MM.1S (cell line): ENCODE results near the gene ORAI2.
A peak's percentile ranks its signal among the peaks of the same experiment; 100 is the strongest.

Source experiments
- DNase-seq: peaks from one replicate; pipeline ENCODE4 v3.0.0-alpha.2; 2015
- H2AFZ ChIP-seq: fragments of 300-600 bp; sonication (generic); 2 replicates; pipeline ENCODE4 v1.6.0; 2016; ENCODE audit warnings: antibody characterized with exemption, low read length
- H3F3A ChIP-seq: fragments of 300-600 bp; sonication (generic); 2 replicates; pipeline ENCODE4 v1.6.1; 2016; ENCODE audit warnings: mild to moderate bottlenecking, antibody characterized with exemption, low read length, moderate library complexity, mixed read lengths; ENCODE audit not compliant: insufficient read depth
- H3K27ac ChIP-seq: fragments of 300-600 bp; sonication (generic); 2 replicates; pipeline ENCODE4 v1.5.1; 2016; ENCODE audit warnings: mild to moderate bottlenecking, low read length
- H3K27me3 ChIP-seq: fragments of 300-600 bp; sonication (generic); replicated peaks from 2 replicates; pipeline ENCODE4 v1.6.0; 2016; ENCODE audit warnings: low read length; ENCODE audit not compliant: insufficient read depth
- H3K36me3 ChIP-seq: fragments of 300-600 bp; sonication (generic); replicated peaks from 2 replicates; pipeline ENCODE4 v1.6.1; 2016; ENCODE audit warnings: mild to moderate bottlenecking, low read length, mixed read lengths; ENCODE audit not compliant: insufficient read depth
- H3K4me1 ChIP-seq: fragments of 300-600 bp; sonication (generic); 2 replicates; pipeline ENCODE4 v1.6.1; 2016; ENCODE audit warnings: low read length, mixed read lengths
- H3K4me2 ChIP-seq: fragments of 300-600 bp; sonication (generic); 2 replicates; pipeline ENCODE4 v1.6.0; 2016; ENCODE audit warnings: low read depth, low read length
- H3K4me3 ChIP-seq: fragments of 300-600 bp; sonication (generic); 2 replicates; pipeline ENCODE4 v1.5.1; 2016; ENCODE audit warnings: low read length, mixed read lengths
- H3K79me2 ChIP-seq: fragments of 300-600 bp; sonication (generic); 2 replicates; pipeline ENCODE4 v1.6.1; 2016; ENCODE audit warnings: mixed run types, low read length, mixed read lengths
- H3K9ac ChIP-seq: fragments of 300-600 bp; sonication (generic); 2 replicates; pipeline ENCODE4 v1.6.1; 2016; ENCODE audit warnings: low read length, mixed read lengths
- H3K9me2 ChIP-seq: fragments of 300-600 bp; sonication (generic); replicated peaks from 2 replicates; pipeline ENCODE4 v1.6.1; 2016; ENCODE audit warnings: mild to moderate bottlenecking, low read length, mixed read lengths; ENCODE audit not compliant: insufficient read depth
- H3K9me3 ChIP-seq: fragments of 300-600 bp; sonication (generic); replicated peaks from 2 replicates; pipeline ENCODE4 v1.6.1; 2016; ENCODE audit warnings: mild to moderate bottlenecking, low read length, mixed read lengths; ENCODE audit not compliant: insufficient read depth
- H4K20me1 ChIP-seq: fragments of 300-600 bp; sonication (generic); 2 replicates; pipeline ENCODE4 v1.6.1; 2016; ENCODE audit warnings: mild to moderate bottlenecking, low read length, moderate library complexity, mixed read lengths; ENCODE audit not compliant: insufficient read depth
- CTCF ChIP-seq: fragments of 300-600 bp; sonication (generic); IDR thresholded peaks from 2 replicates; pipeline ENCODE4 v1.5.1; 2016; ENCODE audit warnings: antibody characterized with exemption, low read length, mixed read lengths
- EZH2 ChIP-seq: fragments of 300-600 bp; sonication (generic); optimal IDR thresholded peaks from 2 replicates; pipeline ENCODE3; 2017; ENCODE audit warnings: low read depth, mild to moderate bottlenecking, antibody characterized with exemption, low read length, mixed read lengths
- EZH2phosphoT487 ChIP-seq: fragments of 300-600 bp; sonication (generic); IDR thresholded peaks from 2 replicates; pipeline ENCODE4 v1.6.1; 2018; ENCODE audit warnings: antibody characterized with exemption, low read length

The ORAI2 gene

GRCh38 chr7:102464577-102465280, 31.4 kb downstream of the ORAI2 start, which contains the start of the genes ALKBH4 and LRWD1:
TSS of gene ALKBH4 (minus strand) at chr7:102464863. CDS start at chr7:102464836, 27 bp downstream.
TSS of gene LRWD1 (plus strand) at chr7:102464984. CDS start at chr7:102465081, 97 bp downstream.
- Histone ChIP-seq H3K9ac (peak within 1 kb of the TSS; percentile 88), H3K27ac (peak within 1 kb of the TSS; percentile 78; the same call in 1 of the 2 replicates), H3F3A (peaks cover 11% of the 10 kb centered on the region), H3K27me3 (no peaks in the 10 kb centered on the region), H3K4me3 (peak within 1 kb of the TSS; percentile 100), H2AFZ (peak within 1 kb of the TSS; percentile 99), H3K9me3 (no peaks in the 10 kb centered on the region), H3K79me2 (peaks cover 72% of the 10 kb centered on the region), H3K36me3 (no peaks in the 10 kb centered on the region), H3K9me2 (no peaks in the 10 kb centered on the region), H3K4me2 (peak within 1 kb of the TSS; percentile 98), H4K20me1 (no peaks in the 10 kb centered on the region), H3K4me1 (peaks cover 10% of the 10 kb centered on the region; the same call in 1 of the 2 replicates)
- no peak for TF ChIP-seq EZH2phosphoT487
- TF ChIP-seq CTCF = peak; percentile 21; the same call in 1 of the 2 replicates
- DNase-seq = peak; percentile 95

GRCh38 chr7:102466097-102466496, 32.7 kb downstream of the ORAI2 start:
- H3F3A ChIP-seq = peaks cover 11% of the 10 kb centered on the region
- peak overlapping the region; percentile 78; the same call in 1 of the 2 replicates for H3K27ac ChIP-seq
- DNase-seq = no peak
- no peaks in the 10 kb centered on the region for H3K36me3 ChIP-seq
- H3K9me2 ChIP-seq = no peaks in the 10 kb centered on the region
- H2AFZ ChIP-seq = no peak overlapping the region
- H3K79me2 ChIP-seq = peaks cover 72% of the 10 kb centered on the region
- TF ChIP-seq EZH2phosphoT487 = no peak
- TF ChIP-seq EZH2 = no peak
- no peaks in the 10 kb centered on the region for H4K20me1 ChIP-seq
- H3K27me3 ChIP-seq = no peaks in the 10 kb centered on the region
- peaks cover 10% of the 10 kb centered on the region; the same call in 1 of the 2 replicates for H3K4me1 ChIP-seq
- no peaks in the 10 kb centered on the region for H3K9me3 ChIP-seq
- H3K9ac ChIP-seq = peak overlapping the region; percentile 88; the same call in 1 of the 2 replicates
- peak overlapping the region; percentile 98 for H3K4me2 ChIP-seq
- H3K4me3 ChIP-seq = peak overlapping the region; percentile 100

GRCh38 chr7:102467581-102468477, 34.5 kb downstream of the ORAI2 start:
- H3K9me3 ChIP-seq = no peaks in the 10 kb centered on the region
- no peak overlapping the region for H3K27ac ChIP-seq
- H3K9me2 ChIP-seq = no peaks in the 10 kb centered on the region
- H3K9ac ChIP-seq = no peak overlapping the region
- no peak for TF ChIP-seq CTCF
- no peak for TF ChIP-seq EZH2
- no peak for TF ChIP-seq EZH2phosphoT487
- H3K4me2 ChIP-seq = no peak overlapping the region
- peaks cover 11% of the 10 kb centered on the region for H3F3A ChIP-seq
- H3K79me2 ChIP-seq = peaks cover 73% of the 10 kb centered on the region
- no peak overlapping the region for H3K4me3 ChIP-seq
- H3K36me3 ChIP-seq = no peaks in the 10 kb centered on the region; the same call in 1 of the 2 replicates
- DNase-seq = no peak
- no peaks in the 10 kb centered on the region for H3K27me3 ChIP-seq
- no peak overlapping the region for H2AFZ ChIP-seq
- H3K4me1 ChIP-seq = peaks cover 10% of the 10 kb centered on the region; the same call in 1 of the 2 replicates
- H4K20me1 ChIP-seq = no peaks in the 10 kb centered on the region
